Peyer's patch (tissue), 4 donors: ENCODE data around the gene FLT4.

Experiments used
- POLR2A ChIP-seq, 2 donors: fragments of 450-650 bp; IDR thresholded peaks; one replicate each; pipeline ENCODE4 v1.5.1; 2017; ENCODE audit warnings: antibody characterized with exemption in 2 of 2, mild to moderate bottlenecking in 2 of 2, moderate library complexity in 2 of 2
- TF ChIP-seq, protein P1 (sequence below), 6 experiments: fragments of 450-650 bp in 4 of 6; fragments of 200-600 bp in 2 of 6; sonication (generic) in 1 of 6; IDR thresholded peaks; one replicate each; pipeline ENCODE4 v1.5.1; 2017 to 2019; ENCODE audit warnings: antibody characterized with exemption in 6 of 6, mild to moderate bottlenecking in 3 of 6, moderate library complexity in 1 of 6

DNA sequence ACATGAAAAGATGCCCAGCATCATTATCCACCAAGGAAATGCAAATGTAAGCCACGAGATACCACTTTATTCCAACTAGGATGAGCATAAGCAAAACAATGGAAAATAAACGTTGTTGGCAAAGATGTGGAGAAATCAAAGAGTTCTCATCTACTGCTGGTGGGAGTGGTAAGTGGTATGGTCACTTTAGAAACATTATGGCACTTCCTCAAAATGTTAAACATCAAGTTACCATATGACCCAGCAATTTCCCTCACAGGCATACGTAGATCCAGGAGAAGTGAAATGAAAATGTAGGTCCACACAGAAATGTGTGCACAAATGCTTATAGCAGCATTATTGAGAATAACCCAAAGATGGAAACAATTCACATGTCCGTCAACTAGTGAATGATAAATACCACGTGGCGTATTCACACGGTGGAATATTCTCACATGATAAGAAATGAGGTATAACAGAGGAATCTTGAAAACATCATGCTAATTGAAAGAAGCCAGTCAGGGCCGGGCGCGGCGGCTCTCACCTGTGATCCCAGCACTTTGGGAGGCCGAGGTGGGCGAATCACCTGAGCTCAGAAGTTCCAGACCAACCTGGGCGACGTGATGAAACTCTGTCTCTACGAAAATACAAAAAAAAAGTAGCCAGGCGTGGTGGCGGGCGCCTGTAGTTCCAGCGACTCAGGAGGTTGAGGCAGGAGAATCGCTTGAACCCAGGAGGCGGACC lies 16.4 kb upstream of the FLT4 start:
- TF ChIP-seq, protein P1, sequence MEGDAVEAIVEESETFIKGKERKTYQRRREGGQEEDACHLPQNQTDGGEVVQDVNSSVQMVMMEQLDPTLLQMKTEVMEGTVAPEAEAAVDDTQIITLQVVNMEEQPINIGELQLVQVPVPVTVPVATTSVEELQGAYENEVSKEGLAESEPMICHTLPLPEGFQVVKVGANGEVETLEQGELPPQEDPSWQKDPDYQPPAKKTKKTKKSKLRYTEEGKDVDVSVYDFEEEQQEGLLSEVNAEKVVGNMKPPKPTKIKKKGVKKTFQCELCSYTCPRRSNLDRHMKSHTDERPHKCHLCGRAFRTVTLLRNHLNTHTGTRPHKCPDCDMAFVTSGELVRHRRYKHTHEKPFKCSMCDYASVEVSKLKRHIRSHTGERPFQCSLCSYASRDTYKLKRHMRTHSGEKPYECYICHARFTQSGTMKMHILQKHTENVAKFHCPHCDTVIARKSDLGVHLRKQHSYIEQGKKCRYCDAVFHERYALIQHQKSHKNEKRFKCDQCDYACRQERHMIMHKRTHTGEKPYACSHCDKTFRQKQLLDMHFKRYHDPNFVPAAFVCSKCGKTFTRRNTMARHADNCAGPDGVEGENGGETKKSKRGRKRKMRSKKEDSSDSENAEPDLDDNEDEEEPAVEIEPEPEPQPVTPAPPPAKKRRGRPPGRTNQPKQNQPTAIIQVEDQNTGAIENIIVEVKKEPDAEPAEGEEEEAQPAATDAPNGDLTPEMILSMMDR (IDR thresholded peaks at IDR 0.05) = no peak
- TF ChIP-seq POLR2A (IDR thresholded peaks at IDR 0.05) = no peak
